ENCODE results near the gene SCN2B. TPM values are rescaled to one million over a fixed set of nuclear protein-coding genes. Genes with fewer than 3 reads are reported as not detected.

Gene SCN2B
- total RNA-seq, 1 donor from 2014 or later, result 0.04 TPM

- TF ChIP-seq CTCF (IDR thresholded peaks at IDR 0.05; ENCODE audit: insufficient read depth, low read length, poor library complexity, severe bottlenecking), result no peak
- no peaks in the 10 kb centered on the region for H3K36me3 ChIP-seq (ENCODE audit: control insufficient read depth, insufficient read depth, low read length)
These were observed 45.0 kb upstream of the SCN2B start for GRCh38 chr11:118221419-118221818.

GRCh38 chr11:118219732-118220131 is 43.3 kb upstream of the SCN2B start:
- DNase-seq (ENCODE audit: low read depth), result no peak
- Histone ChIP-seq H3K27me3 (ENCODE audit: control insufficient read depth, insufficient read depth, low read length) (peaks cover 16% of the 10 kb centered on the region), H3K4me3 (ENCODE audit: low read depth, low read length) (no peak overlapping the region), H3K36me3 (ENCODE audit: control insufficient read depth, insufficient read depth, low read length) (no peaks in the 10 kb centered on the region)
- TF ChIP-seq CTCF (IDR thresholded peaks at IDR 0.05; ENCODE audit: insufficient read depth, low read length, poor library complexity, severe bottlenecking), result no peak

More at GRCh38 chr11:118221419-118221818, 45.0 kb upstream of the SCN2B start:
- H3K27me3 ChIP-seq (ENCODE audit: control insufficient read depth, insufficient read depth, low read length), result peaks cover 16% of the 10 kb centered on the region
- H3K4me3 ChIP-seq (ENCODE audit: low read depth, low read length), result no peak overlapping the region
- no peak for DNase-seq (ENCODE audit: low read depth)

- Histone ChIP-seq H3K27me3 (ENCODE audit: control insufficient read depth, insufficient read depth, low read length) (peaks cover 20% of the 10 kb centered on the region), H3K4me3 (ENCODE audit: low read depth, low read length) (no peak overlapping the region), H3K36me3 (ENCODE audit: control insufficient read depth, insufficient read depth, low read length) (no peaks in the 10 kb centered on the region)
- no peak for TF ChIP-seq CTCF (IDR thresholded peaks at IDR 0.05; ENCODE audit: insufficient read depth, low read length, poor library complexity, severe bottlenecking)
- DNase-seq (ENCODE audit: low read depth), result no peak
These were observed 42.8 kb upstream of the SCN2B start for GRCh38 chr11:118219244-118219643.

- Histone ChIP-seq H3K27me3 (ENCODE audit: control insufficient read depth, insufficient read depth, low read length) (peaks cover 23% of the 10 kb centered on the region), H3K36me3 (ENCODE audit: control insufficient read depth, insufficient read depth, low read length) (no peaks in the 10 kb centered on the region)
- no peak for TF ChIP-seq CTCF (IDR thresholded peaks at IDR 0.05; ENCODE audit: insufficient read depth, low read length, poor library complexity, severe bottlenecking)
These were observed 41.1 kb upstream of the SCN2B start for GRCh38 chr11:118217575-118217974.

GRCh38 chr11:118216621-118217481 is 40.4 kb upstream of the SCN2B start:
- H3K27me3 ChIP-seq (ENCODE audit: control insufficient read depth, insufficient read depth, low read length), result peaks cover 24% of the 10 kb centered on the region
- H3K36me3 ChIP-seq (ENCODE audit: control insufficient read depth, insufficient read depth, low read length), result no peaks in the 10 kb centered on the region
- H3K4me3 ChIP-seq (ENCODE audit: low read depth, low read length), result no peak overlapping the region
- no peak for DNase-seq (ENCODE audit: low read depth)
- TF ChIP-seq CTCF (IDR thresholded peaks at IDR 0.05; ENCODE audit: insufficient read depth, low read length, poor library complexity, severe bottlenecking), result no peak

More at GRCh38 chr11:118217575-118217974, 41.1 kb upstream of the SCN2B start:
- H3K4me3 ChIP-seq (ENCODE audit: low read depth, low read length), result no peak overlapping the region
- DNase-seq (ENCODE audit: low read depth), result no peak

Data from kidney epithelial cell (primary cell).